HG03103 (cell line): ENCODE data around the gene TAB2.

Experiments
- ATAC-seq: cut with Tn5 transposase; IDR thresholded peaks from one replicate; pipeline ENCODE4 v1.9.1; 2021; ENCODE audit warnings: low read depth; ENCODE audit not compliant: unreplicated experiment

TAB2 gene

GRCh38 chr6:149403534-149403933, 86.0 kb downstream of the TAB2 start:
- no peak for ATAC-seq

- no peak for ATAC-seq
These were observed 88.6 kb downstream of the TAB2 start for GRCh38 chr6:149405823-149406765.

GRCh38 chr6:149409617-149410016, 92.1 kb downstream of the TAB2 start:
- ATAC-seq, result no peak

- ATAC-seq, result no peak
These were observed 93.0 kb downstream of the TAB2 start for GRCh38 chr6:149410557-149410956.

GRCh38 chr6:149414009-149414408, 96.5 kb downstream of the TAB2 start:
- ATAC-seq, result no peak

GRCh38 chr6:149414821-149415220, 97.3 kb downstream of the TAB2 start:
- ATAC-seq, result no peak

- no peak for ATAC-seq
These were observed 102.3 kb downstream of the TAB2 start for GRCh38 chr6:149419696-149420404.

- ATAC-seq, result no peak
These were observed 103.6 kb downstream of the TAB2 start for GRCh38 chr6:149421132-149421531.

- ATAC-seq, result no peak
These were observed 105.1 kb downstream of the TAB2 start for GRCh38 chr6:149422581-149422980.

GRCh38 chr6:149423964-149424440, 106.5 kb downstream of the TAB2 start:
- no peak for ATAC-seq

- ATAC-seq, result no peak
These were observed 107.7 kb downstream of the TAB2 start for GRCh38 chr6:149425224-149425623.

GRCh38 chr6:149425754-149426153, 108.2 kb downstream of the TAB2 start:
- no peak for ATAC-seq

- no peak for ATAC-seq
These were observed 111.1 kb downstream of the TAB2 start for GRCh38 chr6:149428606-149429005.

GRCh38 chr6:149429427-149430360, 112.2 kb downstream of the TAB2 start:
- ATAC-seq, result no peak

- ATAC-seq, result no peak
These were observed 114.6 kb downstream of the TAB2 start for GRCh38 chr6:149431905-149432775.

- ATAC-seq, result no peak
These were observed 115.9 kb downstream of the TAB2 start for GRCh38 chr6:149433405-149433804.

GRCh38 chr6:149433881-149434280, 116.4 kb downstream of the TAB2 start:
- no peak for ATAC-seq

GRCh38 chr6:149435919-149436586, 118.5 kb downstream of the TAB2 start:
- no peak for ATAC-seq

GRCh38 chr6:149436647-149437046, 119.1 kb downstream of the TAB2 start:
- ATAC-seq, result no peak
